Tibial nerve (tissue), 4 donors: ENCODE data around the gene PPEF1.

Experiments used
- EP300 ChIP-seq, 2 donors: sonication (generic); formaldehyde crosslinking; IDR thresholded peaks; one replicate each; pipeline ENCODE4 v1.6.1; 2017; ENCODE audit warnings: antibody characterized with exemption in 2 of 2, mild to moderate bottlenecking in 1 of 2
- POLR2A ChIP-seq, 2 donors: fragments of 450-650 bp; IDR thresholded peaks; one replicate each; pipeline ENCODE4 v1.6.1; 2017; ENCODE audit warnings: antibody characterized with exemption in 2 of 2, mild to moderate bottlenecking in 2 of 2, moderate library complexity in 2 of 2
- TF ChIP-seq, protein P1 (sequence below), 5 experiments: fragments of 200-600 bp in 3 of 5; fragments of 450-650 bp in 2 of 5; sonication (generic) in 3 of 5; IDR thresholded peaks; one replicate each; pipeline ENCODE4 v1.5.1; 2016 to 2019; ENCODE audit warnings: antibody characterized with exemption in 5 of 5, mild to moderate bottlenecking in 3 of 5, moderate library complexity in 2 of 5

DNA sequence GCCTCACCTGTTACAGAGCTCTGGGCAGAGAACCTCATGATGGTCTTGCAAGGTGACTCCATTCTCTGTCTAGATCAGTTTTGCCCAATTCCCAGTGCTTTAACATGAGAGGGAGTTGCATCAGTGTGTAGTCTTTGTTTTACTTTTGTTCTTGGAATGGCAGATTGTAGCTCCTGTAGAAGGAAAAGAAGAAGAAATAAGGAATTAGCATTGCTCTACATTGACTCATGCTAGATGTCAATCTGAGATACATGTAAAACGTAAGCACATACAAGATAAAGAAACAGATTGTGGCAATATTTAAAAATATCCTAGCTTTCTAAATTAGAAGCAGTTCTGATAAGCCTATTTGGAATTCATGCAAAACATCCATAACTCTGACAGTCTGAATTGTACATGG, 16.0 kb upstream of the PPEF1 start:
- TF ChIP-seq, protein P1, sequence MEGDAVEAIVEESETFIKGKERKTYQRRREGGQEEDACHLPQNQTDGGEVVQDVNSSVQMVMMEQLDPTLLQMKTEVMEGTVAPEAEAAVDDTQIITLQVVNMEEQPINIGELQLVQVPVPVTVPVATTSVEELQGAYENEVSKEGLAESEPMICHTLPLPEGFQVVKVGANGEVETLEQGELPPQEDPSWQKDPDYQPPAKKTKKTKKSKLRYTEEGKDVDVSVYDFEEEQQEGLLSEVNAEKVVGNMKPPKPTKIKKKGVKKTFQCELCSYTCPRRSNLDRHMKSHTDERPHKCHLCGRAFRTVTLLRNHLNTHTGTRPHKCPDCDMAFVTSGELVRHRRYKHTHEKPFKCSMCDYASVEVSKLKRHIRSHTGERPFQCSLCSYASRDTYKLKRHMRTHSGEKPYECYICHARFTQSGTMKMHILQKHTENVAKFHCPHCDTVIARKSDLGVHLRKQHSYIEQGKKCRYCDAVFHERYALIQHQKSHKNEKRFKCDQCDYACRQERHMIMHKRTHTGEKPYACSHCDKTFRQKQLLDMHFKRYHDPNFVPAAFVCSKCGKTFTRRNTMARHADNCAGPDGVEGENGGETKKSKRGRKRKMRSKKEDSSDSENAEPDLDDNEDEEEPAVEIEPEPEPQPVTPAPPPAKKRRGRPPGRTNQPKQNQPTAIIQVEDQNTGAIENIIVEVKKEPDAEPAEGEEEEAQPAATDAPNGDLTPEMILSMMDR (IDR thresholded peaks at IDR 0.05), result no peak
- TF ChIP-seq POLR2A (IDR thresholded peaks at IDR 0.05) (no peak), EP300 (IDR thresholded peaks at IDR 0.05) (no peak)
